IMR-90 (cell line): ENCODE data around the gene NOS1. TPM values are rescaled to one million over a fixed set of nuclear protein-coding genes. Genes with fewer than 3 reads are reported as not detected.

Source experiments
- ATAC-seq: fragments of 200-7000 bp; cut with Tn5 transposase; 2 replicates; pipeline ENCODE4 v1.9.1; 2020; ENCODE audit warnings: low read depth, mild to moderate bottlenecking, moderate library complexity
- BruUV-seq: library from RNA; stranded (reverse); fragments of 400-500 nt; replicated peaks from 2 replicates; lab custom pipeline; 2021; lab: Mats Ljungman, UMichigan
- CTCF ChIA-PET: fragments of 300-600 bp; formaldehyde crosslinking; extraction: SDS; loops from one replicate; lab custom pipeline; 2021; ENCODE audit warnings: antibody characterized with exemption; lab: Yijun Ruan, JAX
- POLR2A ChIA-PET: fragments of 300-600 bp; sonication (Branson Sonifier 250); formaldehyde crosslinking; loops from one replicate; lab custom pipeline; 2022; ENCODE audit warnings: antibody characterized with exemption; ENCODE audit not compliant: unreplicated experiment; lab: Charles Lee
- DNase-seq: peaks from one replicate; pipeline ENCODE4 v3.0.0; 2013
- H2AFZ ChIP-seq: replicated peaks from 2 replicates; pipeline ENCODE3; 2013; ENCODE audit warnings: low read length, mild to moderate bottlenecking; ENCODE audit not compliant: poor library complexity
- H2AK5ac ChIP-seq: 2 replicates; pipeline ENCODE4 v1.6.1; 2013; ENCODE audit warnings: low read depth, low read length, inconsistent platforms
- H2AK9ac ChIP-seq: replicated peaks from 2 replicates; pipeline ENCODE3; 2013; ENCODE audit warnings: mild to moderate bottlenecking, low read depth, low read length, moderate library complexity; ENCODE audit not compliant: poor library complexity
- H2BK120ac ChIP-seq: 2 replicates; pipeline ENCODE4 v1.6.1; 2013; ENCODE audit warnings: low read depth, low read length, inconsistent platforms
- H2BK15ac ChIP-seq: 3 replicates; pipeline ENCODE4 v1.6.1; 2013; ENCODE audit warnings: low read depth, low read length, inconsistent platforms
- H2BK20ac ChIP-seq: 2 replicates; pipeline ENCODE4 v1.6.1; 2013; ENCODE audit warnings: low read depth, mild to moderate bottlenecking, inconsistent platforms, low read length, moderate library complexity
- H2BK5ac ChIP-seq: 2 replicates; pipeline ENCODE4 v1.6.1; 2013; ENCODE audit warnings: mild to moderate bottlenecking, low read depth, low read length, inconsistent platforms; ENCODE audit not compliant: poor library complexity, severe bottlenecking
- H3K14ac ChIP-seq: replicated peaks from 2 replicates; pipeline ENCODE4 v1.6.1; 2013; ENCODE audit warnings: low read depth, low read length, inconsistent platforms
- H3K18ac ChIP-seq: 2 replicates; pipeline ENCODE4 v1.6.1; 2013; ENCODE audit warnings: low read depth, low read length, control low read depth
- H3K23ac ChIP-seq: 2 replicates; pipeline ENCODE4 v1.6.1; 2013; ENCODE audit warnings: low read depth, low read length, inconsistent platforms
- H3K27ac ChIP-seq: 2 replicates; pipeline ENCODE4 v1.5.1; 2013; ENCODE audit warnings: mild to moderate bottlenecking, control low read depth, low read length; ENCODE audit not compliant: insufficient read depth
- H3K27me3 ChIP-seq: 2 replicates; pipeline ENCODE4 v1.6.1; 2013; ENCODE audit warnings: low read length; ENCODE audit not compliant: control insufficient read depth, insufficient read depth
- H3K36me3 ChIP-seq: 2 replicates; pipeline ENCODE4 v1.6.1; 2013; ENCODE audit warnings: low read length, mixed read lengths; ENCODE audit not compliant: control insufficient read depth, insufficient read depth
- H3K4ac ChIP-seq: 2 replicates; pipeline ENCODE4 v1.6.1; 2013; ENCODE audit warnings: low read depth, low read length, inconsistent platforms
- H3K4me1 ChIP-seq: 2 replicates; pipeline ENCODE4 v1.6.1; 2013; ENCODE audit warnings: low read length, mixed read lengths; ENCODE audit not compliant: control insufficient read depth, insufficient read depth
- H3K4me2 ChIP-seq: 2 replicates; pipeline ENCODE4 v1.6.1; 2013; ENCODE audit warnings: low read depth, mild to moderate bottlenecking, control low read depth, low read length, moderate library complexity
- H3K4me3 ChIP-seq: 2 replicates; pipeline ENCODE4 v1.5.1; 2013; ENCODE audit warnings: low read depth, mild to moderate bottlenecking, control low read depth, low read length, moderate library complexity; ENCODE audit not compliant: insufficient read depth
- H3K56ac ChIP-seq: 2 replicates; pipeline ENCODE4 v1.6.1; 2013; ENCODE audit warnings: low read length, inconsistent platforms; ENCODE audit not compliant: insufficient read depth; ENCODE audit errors: extremely low read depth
- H3K79me1 ChIP-seq, 2 experiments: 2 replicates each; pipeline ENCODE4 v1.6.1; 2013; ENCODE audit warnings: low read length in 2 of 2, inconsistent platforms in 1 of 2, low read depth in 1 of 2
- H3K9ac ChIP-seq: 2 replicates; pipeline ENCODE4 v1.6.1; 2013; ENCODE audit warnings: low read depth, low read length, control low read depth
- H3K9me1 ChIP-seq: 2 replicates; pipeline ENCODE4 v1.6.1; 2013; ENCODE audit warnings: low read length, inconsistent platforms; ENCODE audit not compliant: insufficient read depth
- H3K9me3 ChIP-seq: 2 replicates; pipeline ENCODE4 v1.6.1; 2013; ENCODE audit warnings: low read length; ENCODE audit not compliant: control insufficient read depth, insufficient read depth
- H4K20me1 ChIP-seq: 2 replicates; pipeline ENCODE4 v1.6.1; 2013; ENCODE audit warnings: low read length, inconsistent platforms; ENCODE audit not compliant: insufficient read depth
- H4K5ac ChIP-seq: 2 replicates; pipeline ENCODE4 v1.6.1; 2013; ENCODE audit warnings: mild to moderate bottlenecking, low read depth, low read length, control low read depth
- H4K8ac ChIP-seq, 2 experiments: 2 replicates each; pipeline ENCODE4 v1.6.1; 2013; ENCODE audit warnings: low read depth in 2 of 2, low read length in 2 of 2, control low read depth in 1 of 2, inconsistent platforms in 1 of 2
- H4K91ac ChIP-seq: 2 replicates; pipeline ENCODE4 v1.6.1; 2013; ENCODE audit warnings: low read depth, low read length, inconsistent platforms; ENCODE audit not compliant: insufficient read depth
- CTCF ChIP-seq: conservative IDR thresholded peaks from 2 replicates; pipeline ENCODE4 v1.5.1; 2012; ENCODE audit warnings: mild to moderate bottlenecking, low read depth, low read length, improper control_type of control experiment
- ELK1 ChIP-seq: fragments of 150-350 bp; IDR thresholded peaks from 2 replicates; pipeline ENCODE4 v1.6.1; 2016; ENCODE audit warnings: low read depth, mild to moderate bottlenecking, low read length, moderate library complexity, borderline replicate concordance
- FOS ChIP-seq: fragments of 150-350 bp; IDR thresholded peaks from 2 replicates; pipeline ENCODE4 v1.6.1; 2016; ENCODE audit warnings: low read depth, low read length
- MXI1 ChIP-seq: IDR thresholded peaks from 2 replicates; pipeline ENCODE4 v1.6.1; 2012; ENCODE audit warnings: low read depth, mild to moderate bottlenecking, low read length, moderate library complexity, borderline replicate concordance
- NFE2L2 ChIP-seq: fragments of 150-350 bp; IDR thresholded peaks from 2 replicates; pipeline ENCODE4 v1.6.1; 2016; ENCODE audit warnings: low read depth, mild to moderate bottlenecking, low read length
- POLR2A ChIP-seq: IDR thresholded peaks from 2 replicates; pipeline ENCODE4 v1.6.1; 2012; ENCODE audit warnings: mild to moderate bottlenecking, low read depth, low read length
- RAD21 ChIP-seq: IDR thresholded peaks from 2 replicates; pipeline ENCODE4 v1.6.1; 2012; ENCODE audit warnings: low read length, improper control_type of control experiment
- RCOR1 ChIP-seq: IDR thresholded peaks from 2 replicates; pipeline ENCODE4 v1.6.1; 2012; ENCODE audit warnings: mild to moderate bottlenecking, low read length, improper control_type of control experiment; ENCODE audit not compliant: insufficient replicate concordance
- RFX5 ChIP-seq: IDR thresholded peaks from 2 replicates; pipeline ENCODE4 v1.8.0; 2012; ENCODE audit warnings: low read depth, mild to moderate bottlenecking, low read length, moderate library complexity
- SMC3 ChIP-seq: fragments of 150-350 bp; IDR thresholded peaks from 2 replicates; pipeline ENCODE4 v1.6.1; 2016; ENCODE audit warnings: low read depth, mild to moderate bottlenecking, antibody characterized with exemption, low read length, moderate library complexity
- USF2 ChIP-seq: fragments of 150-350 bp; IDR thresholded peaks from 2 replicates; pipeline ENCODE4 v1.6.1; 2017; ENCODE audit warnings: mild to moderate bottlenecking, antibody characterized with exemption, low read length, low read depth
- WGBS, 2 experiments: methylation state at CpG; one replicate each; pipeline versions ENCODE4 v1.1.5 to v1.1.7; 2013; ENCODE audit warnings: missing lambda C conversion rate in 2 of 2; ENCODE audit not compliant: insufficient read length in 1 of 2; ENCODE audit errors: extremely low coverage in 2 of 2; 5-methylcytosine and 5-hydroxymethylcytosine counted together
- dilution Hi-C: fragments of 300-500 bp; cut with HindIII; formaldehyde crosslinking; loops from one replicate; pipeline ENCODE4 v1.14.3; 2018; ENCODE audit warnings: low sequenced_read_pairs; ENCODE audit not compliant: unreplicated experiment
- in situ Hi-C: fragments of 300-500 bp; cut with MboI; formaldehyde crosslinking; loops from 3 replicates; pipeline ENCODE4 v1.14.3; 2019; ENCODE audit warnings: low sequenced_read_pairs, inconsistent platforms, mixed read lengths
- intact Hi-C: fragments of 100-400 bp; cut with micrococcal nuclease; formaldehyde crosslinking; loops from 2 replicates; pipeline ENCODE4 v1.10.0; 2022
- polyA plus RNA-seq, 3 experiments: library from polyadenylated mRNA; depleted of rRNA; stranded (reverse); fragments of >200 nt; gene quantifications; 2 replicates each; pipeline ENCODE4 v1.2.3, GENCODE V29; 2012; ENCODE audit warnings: low replicate concordance in 1 of 3
- total RNA-seq: library from RNA; depleted of rRNA; stranded (reverse); fragments of >200 nt; gene quantifications from 2 replicates; pipeline ENCODE4 v1.2.3, GENCODE V29; 2012

Gene NOS1
- total and polyA plus RNA-seq, 2 of the 4 experiments (the other 2 are of a cell fraction) = 0.09 TPM; not detected in 1

GRCh38 chr12:117400912-117401311 is 39.5 kb upstream of the NOS1 start:
- Histone ChIP-seq H3K18ac (no peak overlapping the region), H4K8ac (no peak overlapping the region), H3K4me2 (no peak overlapping the region), H2BK15ac (no peak overlapping the region), H3K27ac (no peak overlapping the region), H3K23ac (no peak overlapping the region), H2BK5ac (no peak overlapping the region), H2BK120ac (no peak overlapping the region), H3K9me1 (no peaks in the 10 kb centered on the region), H3K79me1 (no peaks in the 10 kb centered on the region), H4K91ac (no peak overlapping the region), H3K9ac (no peak overlapping the region), H3K4ac (no peak overlapping the region), H4K20me1 (no peaks in the 10 kb centered on the region), H3K56ac (no peak overlapping the region), H2AFZ (no peak overlapping the region), H3K4me3 (no peak overlapping the region), H3K36me3 (no peaks in the 10 kb centered on the region), H4K5ac (no peak overlapping the region), H3K4me1 (no peaks in the 10 kb centered on the region), H3K9me3 (peaks cover 33% of the 10 kb centered on the region), H2AK5ac (no peak overlapping the region), H2AK9ac (no peak overlapping the region), H2BK20ac (no peak overlapping the region), H3K14ac (no peak overlapping the region), H3K27me3 (no peaks in the 10 kb centered on the region)
- ChIA-PET CTCF (no interaction called here), POLR2A (no interaction called here)
- in situ Hi-C loops = no loop called here
- DNase-seq (no peak), ATAC-seq (no peak)
- intact Hi-C loops = no loop called here
- dilution Hi-C loops = no loop called here
- no TSS peak for BruUV-seq
- WGBS, 2 experiments = 0% methylated on average over 1 of the region's 2 CpGs; no CpG with 5 or more reads in 1 of the 2 experiments
- no peak for TF ChIP-seq FOS
- TF ChIP-seq POLR2A = no peak
- TF ChIP-seq RCOR1 = no peak
- no peak for TF ChIP-seq SMC3
- no peak for TF ChIP-seq USF2
- no peak for TF ChIP-seq CTCF
- TF ChIP-seq RAD21 = no peak
- no peak for TF ChIP-seq ELK1
- TF ChIP-seq MXI1 = no peak
- TF ChIP-seq RFX5 = no peak
- no peak for TF ChIP-seq NFE2L2
